Stimulated activated CD8-positive, alpha-beta memory T cell treated with anti-CD3 and anti-CD28 coated beads, Interleukin-12 subunit alpha, Interleukin-12 subunit beta, amount 100 ng/mL, for 24 hours (primary cell): ENCODE measurements around the gene RBM48.
"Not testable (repeated sequence)": the region's sequence is repeated elsewhere in the genome, so short reads cannot be mapped to it uniquely, and the experiment has no call there.

ENCODE experiments used
- DNase-seq: peaks from one replicate; pipeline ENCODE4 v3.0.0-alpha.2; 2020; ENCODE audit errors: extremely low read depth

RBM48 gene

GRCh38 chr7:92528188-92528957, at the start of gene RBM48, which contains the start of gene PEX1:
RBM48 (plus strand) TSS chr7:92528795; CDS start chr7:92528814, 19 bp downstream.
PEX1 (minus strand) TSS chr7:92528520; CDS start chr7:92528435, 85 bp downstream.
- DNase-seq = peak; percentile 87

GRCh38 chr7:92479146-92479545, 49.4 kb upstream of the RBM48 start:
- not testable (repeated sequence) for DNase-seq

GRCh38 chr7:92483624-92484023, 45.0 kb upstream of the RBM48 start:
- DNase-seq = not testable (repeated sequence)

- DNase-seq = not testable (repeated sequence)
Observed at GRCh38 chr7:92484226-92484625, 44.4 kb upstream of the RBM48 start.

- no peak for DNase-seq
Observed at GRCh38 chr7:92485267-92485892, 43.2 kb upstream of the RBM48 start.

- no peak for DNase-seq
Observed at GRCh38 chr7:92485974-92486373, 42.6 kb upstream of the RBM48 start.

- no peak for DNase-seq
Observed at GRCh38 chr7:92487804-92488203, 40.8 kb upstream of the RBM48 start.

- no peak for DNase-seq
Observed at GRCh38 chr7:92489634-92490033, 39.0 kb upstream of the RBM48 start.

GRCh38 chr7:92496876-92497275, 31.7 kb upstream of the RBM48 start:
- no peak for DNase-seq

GRCh38 chr7:92498557-92498956, 30.0 kb upstream of the RBM48 start:
- no peak for DNase-seq

- no peak for DNase-seq
Observed at GRCh38 chr7:92503767-92504166, 24.8 kb upstream of the RBM48 start.

- DNase-seq = no peak
Observed at GRCh38 chr7:92504563-92504962, 24.0 kb upstream of the RBM48 start.

- no peak for DNase-seq
Observed at GRCh38 chr7:92506363-92506762, 22.2 kb upstream of the RBM48 start.

GRCh38 chr7:92508946-92509345, 19.6 kb upstream of the RBM48 start:
- DNase-seq = no peak

- DNase-seq = no peak
Observed at GRCh38 chr7:92513167-92513902, 15.3 kb upstream of the RBM48 start.

GRCh38 chr7:92517631-92518030, 11.0 kb upstream of the RBM48 start:
- no peak for DNase-seq

GRCh38 chr7:92520024-92520423, 8.6 kb upstream of the RBM48 start:
- no peak for DNase-seq

- no peak for DNase-seq
Observed at GRCh38 chr7:92523110-92523509, 5.5 kb upstream of the RBM48 start.

- DNase-seq = no peak
Observed at GRCh38 chr7:92527300-92528187, 1.1 kb upstream of the RBM48 start.

- no peak for DNase-seq
Observed at GRCh38 chr7:92528958-92529264, 316 bp downstream of the RBM48 start.

- no peak for DNase-seq
Observed at GRCh38 chr7:92534572-92534971, 6.0 kb downstream of the RBM48 start.

GRCh38 chr7:92543542-92543941, 14.9 kb downstream of the RBM48 start:
- DNase-seq = not testable (repeated sequence)
